GM21526 (cell line): Measurements from ENCODE around the gene RCN1.
"Not testable (repeated sequence)": the region's sequence is repeated elsewhere in the genome, so short reads cannot be mapped to it uniquely, and the experiment has no call there.

Experiments used
- ATAC-seq: cut with Tn5 transposase; IDR thresholded peaks from one replicate; pipeline ENCODE4 v1.9.1; 2021; ENCODE audit warnings: moderate library complexity; ENCODE audit not compliant: unreplicated experiment, low FRiP score

Gene RCN1

DNA sequence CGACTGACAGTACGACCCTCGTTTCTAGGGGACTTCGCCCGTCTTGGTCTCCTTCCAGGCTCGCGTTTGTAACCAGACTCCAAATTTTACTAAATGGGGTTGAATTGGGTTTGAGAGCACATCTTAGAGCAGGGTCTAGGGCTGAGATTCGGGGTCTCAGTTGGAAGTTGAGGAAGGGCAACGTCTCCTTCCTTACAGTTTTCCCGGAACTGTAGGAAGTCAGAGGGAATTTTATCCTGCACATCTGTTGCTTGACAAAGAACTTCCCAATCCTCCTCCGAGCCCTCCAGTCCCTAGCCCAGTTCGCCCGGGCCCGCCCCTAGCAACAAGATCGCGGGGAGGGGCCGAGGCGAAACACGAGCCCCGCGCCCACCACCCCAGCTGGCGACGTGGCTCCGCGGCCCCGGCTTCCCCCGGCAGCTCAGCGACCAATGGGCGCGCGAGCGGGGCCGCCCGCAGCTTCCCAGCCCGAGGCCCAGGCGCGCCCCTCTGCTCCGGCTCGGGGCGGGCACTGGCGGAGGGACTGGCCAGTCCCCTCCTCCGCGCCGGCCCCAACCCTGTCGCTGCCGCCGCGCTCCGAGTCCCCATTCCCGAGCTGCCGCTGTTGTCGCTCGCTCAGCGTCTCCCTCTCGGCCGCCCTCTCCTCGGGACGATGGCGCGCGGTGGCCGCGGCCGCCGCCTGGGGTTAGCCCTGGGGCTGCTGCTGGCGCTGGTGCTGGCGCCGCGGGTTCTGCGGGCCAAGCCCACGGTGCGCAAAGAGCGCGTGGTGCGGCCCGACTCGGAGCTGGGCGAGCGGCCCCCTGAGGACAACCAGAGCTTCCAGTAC lies at the start of gene RCN1:
Gene RCN1 (plus strand): TSS at position 530 of the 826 bp plus-strand sequence. CDS start 123 bp downstream, at position 653.
- peak; percentile 50 for ATAC-seq

DNA sequence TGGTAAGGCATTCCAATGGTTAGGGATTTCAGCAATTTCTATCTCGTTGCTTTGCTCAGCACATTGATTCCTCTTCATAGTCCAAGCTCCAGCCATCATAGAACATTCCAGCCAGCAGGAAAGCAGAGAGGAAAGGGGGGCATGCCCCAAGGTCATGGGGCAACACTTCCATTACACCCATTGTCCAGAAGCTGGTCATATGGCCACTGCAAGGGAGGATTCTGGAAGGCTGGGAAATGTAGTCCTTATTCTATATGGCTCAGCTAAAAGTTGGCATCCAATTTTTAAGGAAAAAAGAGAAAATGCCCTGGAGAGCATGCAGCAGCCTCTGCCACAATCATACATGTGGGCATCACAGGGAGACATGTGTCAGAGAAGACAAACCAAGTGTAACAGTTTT lies 47.1 kb upstream of the RCN1 start:
- ATAC-seq = no peak

GRCh38 chr11:32044158-32044863 lies 46.6 kb upstream of the RCN1 start:
- no peak for ATAC-seq

- no peak for ATAC-seq
Observed at GRCh38 chr11:32045456-32045855, 45.4 kb upstream of the RCN1 start.

- ATAC-seq = no peak
Observed at GRCh38 chr11:32050264-32050663, 40.6 kb upstream of the RCN1 start.

- no peak for ATAC-seq
Observed at GRCh38 chr11:32052215-32052614, 38.7 kb upstream of the RCN1 start.

- no peak for ATAC-seq
Observed at GRCh38 chr11:32053151-32053888, 37.6 kb upstream of the RCN1 start.

DNA sequence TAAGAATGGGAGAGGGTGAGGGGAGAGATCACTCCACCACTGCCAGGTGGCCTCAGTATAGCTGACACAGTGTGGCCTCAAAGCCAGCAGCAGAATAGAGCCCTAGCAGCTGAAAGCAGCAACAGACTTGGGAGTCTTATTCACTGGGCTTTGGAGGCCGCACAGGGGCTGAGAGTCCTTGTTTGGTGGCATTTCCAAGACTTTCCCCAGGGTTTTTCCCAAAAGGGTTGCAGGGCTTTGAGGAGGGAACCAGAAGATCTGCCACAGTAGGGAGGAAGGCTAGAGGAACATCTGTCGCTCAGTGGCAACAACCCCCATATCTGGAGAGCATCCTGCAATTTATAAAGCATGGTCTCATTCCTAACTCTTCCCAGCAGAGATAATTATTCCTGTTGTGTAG lies 35.0 kb upstream of the RCN1 start:
- no peak for ATAC-seq

GRCh38 chr11:32056438-32056837 lies 34.4 kb upstream of the RCN1 start:
- ATAC-seq = no peak

- ATAC-seq = no peak
Observed at GRCh38 chr11:32059686-32060462, 31.0 kb upstream of the RCN1 start.

DNA sequence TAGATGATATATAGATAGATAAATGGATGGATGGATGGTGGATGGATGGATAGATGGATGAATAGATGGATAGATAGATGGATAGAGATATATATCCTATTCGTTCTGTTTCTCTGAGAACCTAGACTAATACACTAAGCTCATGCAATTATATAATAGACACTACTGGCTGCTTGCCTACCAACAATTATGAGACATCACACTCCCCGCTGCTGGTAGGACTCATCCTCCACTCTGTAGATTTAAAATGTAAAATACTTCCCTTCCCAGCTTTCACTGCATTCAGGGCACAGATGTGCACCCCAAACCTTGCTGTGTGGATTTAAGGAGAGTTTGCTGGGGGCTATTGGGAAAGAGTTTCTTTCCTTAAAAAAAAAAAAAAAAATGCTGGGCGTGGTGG lies 28.3 kb upstream of the RCN1 start:
- no peak for ATAC-seq

GRCh38 chr11:32063031-32063430 lies 27.8 kb upstream of the RCN1 start:
- ATAC-seq = not testable (repeated sequence)

DNA sequence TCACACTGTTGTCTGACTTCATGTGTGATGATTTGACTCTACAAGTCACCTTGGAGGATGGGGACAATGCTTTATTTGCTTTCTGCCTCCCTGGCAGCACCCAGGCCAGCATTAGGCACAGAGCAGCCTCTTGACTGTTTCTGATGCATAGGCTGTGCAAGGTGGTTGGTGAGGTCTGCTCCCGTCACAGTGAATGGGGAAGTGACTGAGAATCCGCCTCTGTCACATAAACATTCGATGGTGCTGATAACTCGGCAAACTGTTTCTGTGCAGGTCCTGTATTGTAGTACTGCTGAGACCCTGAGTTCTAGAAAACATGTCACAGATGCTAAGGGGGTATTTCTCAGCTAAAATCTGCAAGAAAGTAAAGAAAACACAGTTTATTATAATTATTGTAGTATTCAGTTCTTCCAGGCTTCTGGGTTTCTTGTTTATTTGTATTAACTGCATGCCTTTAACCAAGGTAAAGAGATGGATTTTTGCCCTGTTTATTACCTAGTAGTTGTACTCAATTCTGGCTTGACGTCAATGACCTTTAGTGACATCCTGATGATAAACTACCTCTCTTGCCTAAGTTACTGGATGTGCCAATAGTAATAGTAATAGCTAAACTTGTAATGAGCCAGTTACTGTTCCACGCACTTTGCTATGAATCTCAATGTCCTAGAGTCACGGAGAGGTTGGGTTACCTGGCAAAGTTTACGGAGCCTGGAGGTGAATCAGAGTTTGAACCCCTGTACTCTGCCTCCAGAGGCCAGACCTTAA lies 24.8 kb upstream of the RCN1 start:
- no peak for ATAC-seq

- no peak for ATAC-seq
Observed at GRCh38 chr11:32068134-32068870, 22.6 kb upstream of the RCN1 start.

DNA sequence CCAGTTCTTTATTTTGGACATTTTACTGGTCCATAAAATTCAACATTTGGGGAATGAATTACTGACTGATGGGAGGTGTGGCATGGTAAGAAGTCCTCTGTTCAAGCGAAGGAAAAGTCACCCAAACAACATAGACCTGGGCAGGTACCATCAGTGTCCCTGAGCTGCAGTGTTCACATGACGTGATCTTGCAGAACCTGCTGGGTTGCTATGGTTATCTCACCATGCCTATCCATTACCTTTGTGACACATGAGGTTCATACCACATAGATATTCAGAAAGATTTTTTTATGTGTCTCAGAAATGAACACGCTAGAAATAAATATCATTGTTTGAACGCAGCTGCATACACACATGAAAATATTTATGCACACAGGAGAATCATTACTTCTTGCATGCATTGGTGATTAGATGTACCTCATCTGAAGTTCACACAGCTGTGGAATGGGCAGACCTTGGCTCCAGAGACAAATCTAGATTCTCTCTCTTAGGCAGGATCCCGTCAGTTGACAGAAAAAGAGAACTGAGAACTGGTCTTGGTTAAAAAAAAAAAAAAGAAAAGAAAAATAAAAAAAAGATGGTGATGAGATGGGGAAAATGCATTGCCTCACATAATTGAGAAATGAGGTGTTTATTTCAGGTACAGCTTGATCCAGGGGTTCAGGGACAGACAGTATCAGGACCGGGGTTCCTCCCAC lies 21.4 kb upstream of the RCN1 start:
- peak; percentile 83 for ATAC-seq

- no peak for ATAC-seq
Observed at GRCh38 chr11:32070692-32071091, 20.2 kb upstream of the RCN1 start.

GRCh38 chr11:32071811-32072210 lies 19.1 kb upstream of the RCN1 start:
- no peak for ATAC-seq

GRCh38 chr11:32072872-32073643 lies 17.8 kb upstream of the RCN1 start:
- no peak for ATAC-seq
